Right lobe of liver (tissue), 4 donors: ENCODE data around the gene TBC1D23.

Experiments
- CTCF ChIP-seq, 4 donors: fragments of 200-600 bp in 3 of 4; fragments of 450-650 bp in 1 of 4; IDR thresholded peaks; one replicate each; pipeline versions ENCODE4 v1.5.1 to v1.8.0; 2016 to 2022; ENCODE audit warnings: antibody characterized with exemption in 4 of 4, mild to moderate bottlenecking in 2 of 4
- POLR2A ChIP-seq: fragments of 450-650 bp; IDR thresholded peaks from one replicate; pipeline ENCODE4 v1.6.1; 2017; ENCODE audit warnings: antibody characterized with exemption, mild to moderate bottlenecking
- donor health status: DM: no; HTN: no; CAD: no.
- donor health status: DM: no; HTN: no; CAD: no.
- donor health status: DM: no; HTN: yes; CAD: no.

DNA sequence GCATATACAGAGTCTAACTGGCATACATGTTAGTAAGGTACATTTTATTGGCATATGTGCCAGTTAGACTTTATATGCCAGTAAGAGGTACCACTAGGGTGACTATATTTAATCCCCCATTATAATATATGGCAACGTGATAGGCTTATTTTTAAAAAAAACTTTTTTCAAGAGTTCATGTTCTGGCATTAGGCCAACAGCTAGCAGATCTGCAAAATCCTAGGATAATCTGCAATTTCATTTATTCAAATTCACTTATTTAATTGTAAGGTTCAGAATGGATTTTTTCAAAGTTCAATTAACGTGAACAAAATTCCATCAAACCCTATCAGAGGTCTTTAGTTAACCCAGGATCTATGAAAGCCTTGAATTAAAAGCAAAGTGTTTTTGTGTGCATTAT lies 105.6 kb downstream of the TBC1D23 start:
- TF ChIP-seq CTCF (IDR thresholded peaks at IDR 0.05), result no peak
- TF ChIP-seq POLR2A, result no peak
